Inferior parietal cortex (tissue), 1 donor: Measurements from ENCODE around the gene TMEM14B.
A peak's percentile ranks its signal among the peaks of the same experiment; 100 is the strongest.
"Not testable (repeated sequence)": the region's sequence is repeated elsewhere in the genome, so short reads cannot be mapped to it uniquely, and the experiment has no call there.

Experiments used
- DNase-seq: peaks from one replicate; pipeline ENCODE4 v3.0.0-alpha.2; 2016; ENCODE audit errors: extremely low spot score

Gene TMEM14B

DNA sequence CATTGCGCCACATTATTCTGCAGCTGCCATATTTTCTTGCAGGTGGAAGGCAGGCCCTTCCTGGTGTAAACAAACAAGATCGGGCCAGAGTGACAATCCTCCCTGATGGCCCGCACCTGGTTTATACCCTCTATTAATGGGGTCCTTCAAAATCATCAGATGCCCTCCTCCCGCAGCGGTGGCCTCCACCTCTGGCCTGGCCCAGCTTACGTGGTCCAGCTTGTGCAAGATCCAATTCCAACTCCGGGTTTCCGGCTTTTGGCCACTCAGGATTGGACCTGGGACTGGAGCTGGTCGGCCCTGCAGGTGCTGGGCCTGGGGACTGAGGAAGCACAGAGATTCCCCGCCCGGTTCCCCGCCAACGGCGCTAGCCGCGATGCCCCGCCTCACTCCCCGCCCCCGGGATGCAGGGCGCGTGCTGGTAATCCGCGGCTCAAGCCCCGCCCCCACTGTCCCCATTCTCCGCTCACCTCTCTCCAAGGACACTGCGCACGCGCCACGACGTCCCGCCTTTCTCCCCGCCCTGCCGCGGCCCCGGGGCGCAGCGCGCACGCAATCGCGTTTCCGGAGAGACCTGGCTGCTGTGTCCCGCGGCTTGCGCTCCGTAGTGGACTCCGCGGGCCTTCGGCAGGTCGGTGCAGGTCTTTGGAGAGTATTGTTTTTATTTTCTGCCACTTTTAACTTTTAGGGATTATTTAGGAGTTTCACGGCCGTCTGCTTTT lies at the start of gene TMEM14B:
TSS of gene TMEM14B (plus strand) at position 555 of the 722 bp plus-strand sequence. CDS start 1,441 bp downstream, outside the sequence.
- peak; percentile 95 for DNase-seq

DNA sequence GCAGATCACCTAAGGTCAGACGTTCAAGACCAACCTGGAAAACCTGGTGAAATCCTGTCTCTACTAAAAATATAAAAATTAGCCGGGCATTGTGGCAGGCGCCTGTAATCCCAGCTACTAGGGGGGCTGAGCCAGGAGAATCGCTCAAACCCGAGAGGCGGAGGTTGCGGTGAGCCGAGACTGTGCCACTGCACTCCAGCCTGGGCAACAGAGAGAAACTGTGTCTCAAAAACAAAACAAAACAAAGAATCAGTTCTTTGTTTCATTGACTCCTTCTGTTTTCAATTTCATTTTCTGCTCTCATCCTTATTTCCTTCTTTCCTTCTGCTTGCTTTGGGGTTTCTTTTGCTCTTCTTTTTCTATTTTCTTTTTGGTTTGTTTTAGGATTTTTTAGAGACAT lies 33.6 kb upstream of the TMEM14B start:
- no peak for DNase-seq

DNA sequence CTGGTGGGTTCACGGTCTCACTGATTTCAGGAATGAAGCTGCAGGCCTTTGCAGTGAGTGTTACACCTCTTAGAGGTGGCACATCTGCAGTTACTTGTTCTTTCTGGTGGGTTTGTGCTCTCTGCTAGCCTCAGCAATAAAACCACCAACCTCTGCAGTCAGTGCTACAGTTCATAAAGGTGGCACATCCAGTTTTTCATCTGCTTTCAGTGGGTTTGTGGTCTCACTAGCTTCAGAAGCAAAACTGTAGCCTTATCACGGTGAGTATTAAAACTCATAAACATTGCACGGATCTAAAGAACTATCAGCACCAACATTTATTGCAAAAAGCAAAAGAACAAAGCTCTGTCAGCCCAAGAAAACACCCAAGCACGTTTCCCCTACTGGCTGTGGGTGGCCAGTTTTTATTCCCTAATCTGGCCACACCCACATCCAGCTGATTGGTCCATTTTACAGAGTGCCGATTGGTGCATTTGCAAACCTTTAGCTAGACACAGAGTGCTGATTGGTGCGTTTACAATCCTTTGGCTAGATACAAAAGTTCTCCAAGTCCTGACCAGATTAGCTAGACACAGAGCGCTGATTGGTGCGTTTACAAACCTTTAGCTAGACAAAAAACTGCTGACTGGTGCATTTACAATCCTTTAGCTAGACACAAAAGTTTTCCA lies 28.2 kb upstream of the TMEM14B start:
- DNase-seq: no peak

DNA sequence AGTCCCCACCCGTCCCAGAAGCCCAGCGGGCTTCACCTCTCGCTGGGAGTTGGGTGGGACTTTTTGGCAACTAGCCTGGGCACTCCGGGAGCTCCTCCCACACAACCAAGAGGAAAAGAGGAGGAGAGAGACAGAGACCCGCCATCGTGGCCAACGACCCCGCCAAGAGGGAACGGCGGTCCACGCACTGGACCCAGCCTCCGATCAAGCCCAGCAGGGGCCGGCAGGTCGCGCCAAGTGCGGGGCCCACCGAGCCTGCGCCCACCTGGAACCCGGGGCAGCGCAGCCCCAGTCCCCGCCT lies 27.7 kb upstream of the TMEM14B start:
- no peak for DNase-seq

DNA sequence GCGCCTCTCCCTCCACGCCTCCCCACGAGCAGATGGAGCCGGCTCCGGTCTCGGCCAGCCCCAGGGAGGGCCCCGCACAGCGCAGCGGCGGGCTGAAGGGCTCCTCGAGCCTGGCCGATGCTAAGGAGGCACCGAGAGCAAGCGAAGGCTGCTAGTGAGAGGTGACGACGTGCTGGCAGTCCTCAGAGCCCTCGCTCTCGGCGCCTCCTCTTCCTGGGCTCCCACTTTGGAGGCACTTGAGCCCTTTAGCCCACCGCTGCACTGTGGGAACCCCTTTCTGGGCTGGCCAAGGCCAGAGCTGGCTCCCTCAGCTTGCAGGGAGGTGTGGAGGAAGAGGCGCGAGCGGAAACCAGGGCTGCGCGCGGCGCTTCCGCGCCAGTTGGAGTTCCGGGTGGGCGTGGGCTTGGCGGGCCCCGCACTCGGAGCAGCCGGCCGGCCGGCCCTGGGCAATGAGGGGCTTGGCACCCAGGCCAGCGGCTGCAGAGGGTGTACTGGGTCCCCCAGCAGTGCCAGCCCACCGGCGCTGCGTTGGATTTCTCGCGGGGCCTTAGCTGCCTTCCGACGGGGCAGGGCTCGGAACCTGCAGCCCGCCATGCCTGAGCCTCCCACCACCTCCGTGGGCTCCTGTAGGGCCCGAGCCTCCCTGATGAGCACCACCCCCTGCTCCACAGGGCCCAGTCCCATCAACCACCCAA lies 27.2 kb upstream of the TMEM14B start:
- no peak for DNase-seq

GRCh38 chr6:10720960-10721849 lies 26.4 kb upstream of the TMEM14B start:
- not testable (repeated sequence) for DNase-seq

DNA sequence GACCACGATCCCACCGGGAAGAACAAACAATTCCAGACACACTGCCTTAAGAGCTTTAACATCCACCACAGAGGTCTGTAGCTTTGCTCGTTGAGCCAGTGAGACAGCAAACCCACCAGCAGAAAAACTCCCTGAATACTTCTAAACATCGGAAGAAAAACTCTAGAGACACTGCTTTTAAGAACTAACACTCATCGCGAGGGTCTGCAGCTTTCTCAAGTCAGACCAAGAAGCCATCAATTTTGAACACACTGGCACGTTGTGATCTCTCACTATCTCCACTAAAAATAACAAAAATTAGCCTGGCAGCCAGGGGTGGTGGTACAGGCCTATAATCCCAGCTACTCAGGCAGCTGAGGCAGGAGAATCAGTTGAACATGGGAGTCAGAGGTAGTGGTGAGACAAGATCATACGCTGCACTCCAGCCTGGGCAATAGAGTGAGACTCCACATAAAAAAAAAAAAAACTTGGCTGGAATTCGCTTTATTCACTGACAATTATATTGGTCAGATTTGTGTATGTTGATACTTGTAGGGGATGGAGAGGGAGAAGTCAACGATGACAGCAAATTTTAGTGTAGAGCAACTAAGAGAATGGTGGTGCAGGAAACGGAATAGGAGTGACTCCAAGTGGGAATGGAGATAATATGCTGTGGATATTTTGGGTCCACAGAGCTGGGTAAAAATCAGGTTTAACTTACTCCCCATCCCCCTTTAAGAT lies 25.6 kb upstream of the TMEM14B start:
- no peak for DNase-seq

- no peak for DNase-seq
Measured at GRCh38 chr6:10722570-10722819, 25.1 kb upstream of the TMEM14B start.

DNA sequence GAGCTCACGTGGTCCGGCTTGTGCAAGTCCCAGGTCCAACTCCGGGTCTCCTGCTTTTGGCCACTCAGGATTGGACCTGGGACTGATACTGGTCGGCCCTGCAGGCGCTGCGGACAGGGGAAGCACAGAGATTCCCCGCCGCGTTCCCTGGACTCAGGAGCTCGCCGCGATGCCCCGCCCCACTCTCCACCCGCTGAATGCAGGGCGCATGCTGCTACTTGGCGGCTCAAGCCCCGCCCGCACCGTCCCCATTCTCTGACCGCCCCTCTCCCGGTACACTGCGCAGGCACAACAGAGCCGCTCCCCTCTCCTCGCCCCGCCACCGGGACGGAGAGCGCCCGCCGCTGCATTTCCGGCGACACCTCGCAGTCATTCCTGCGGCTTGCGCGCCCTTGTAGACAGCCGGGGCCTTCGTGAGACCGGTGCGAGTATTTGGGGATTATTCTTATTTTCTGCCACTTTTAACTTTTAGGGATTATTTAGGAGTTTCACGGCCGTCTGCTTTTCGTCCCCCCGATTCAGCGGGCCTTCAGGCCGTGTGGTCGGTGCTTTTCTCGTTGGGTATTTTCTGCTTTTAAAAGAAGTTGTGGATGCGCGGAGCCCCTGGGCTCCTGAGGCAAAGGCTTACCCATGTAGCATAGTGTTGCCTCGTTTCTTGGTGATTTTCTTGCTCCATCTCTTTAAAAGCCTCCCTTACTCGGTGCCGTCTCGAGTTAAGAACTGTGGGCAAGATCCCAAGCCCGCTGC lies 24.6 kb upstream of the TMEM14B start, which contains the start of gene TMEM14C:
TSS of gene TMEM14C (plus strand) at position 251 of the 747 bp plus-strand sequence. CDS start 1,544 bp downstream, outside the sequence.
- peak; percentile 93 for DNase-seq

DNA sequence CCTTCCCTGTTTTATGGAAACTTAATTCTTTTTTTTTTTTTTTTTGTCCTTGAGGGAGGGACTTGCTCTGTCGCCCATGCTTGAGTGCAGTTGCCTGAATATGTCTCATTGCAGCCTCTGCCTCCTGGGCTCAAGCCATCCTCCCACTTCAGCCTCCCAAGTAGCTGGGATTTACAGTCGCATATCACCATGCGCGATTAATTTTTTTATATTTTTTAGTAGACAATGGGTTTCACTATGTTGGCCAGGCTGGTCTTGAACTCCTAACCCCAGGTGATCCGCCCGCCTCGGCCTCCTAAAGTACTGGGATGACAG lies 24.1 kb upstream of the TMEM14B start:
- no peak for DNase-seq

- DNase-seq: no peak
Measured at GRCh38 chr6:10725044-10725443, 22.6 kb upstream of the TMEM14B start.

DNA sequence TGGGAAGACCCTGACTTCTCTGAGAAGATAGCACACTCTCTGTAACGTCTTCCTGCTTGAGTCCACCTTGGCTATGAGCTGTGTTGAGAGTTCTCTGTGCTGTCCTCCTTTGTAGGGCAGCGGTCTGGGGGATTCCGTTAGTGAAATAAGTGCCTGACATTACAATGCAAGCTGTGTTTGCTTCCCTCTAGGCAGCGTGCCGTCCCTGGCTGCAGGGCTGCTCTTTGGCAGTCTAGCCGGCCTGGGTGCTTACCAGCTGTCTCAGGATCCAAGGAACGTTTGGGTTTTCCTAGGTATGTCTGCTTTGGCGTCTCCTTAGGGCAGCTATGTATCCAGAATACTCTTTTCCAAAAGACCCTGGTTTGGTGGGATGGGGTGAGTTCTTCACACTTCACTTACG lies 21.9 kb upstream of the TMEM14B start:
- no peak for DNase-seq

DNA sequence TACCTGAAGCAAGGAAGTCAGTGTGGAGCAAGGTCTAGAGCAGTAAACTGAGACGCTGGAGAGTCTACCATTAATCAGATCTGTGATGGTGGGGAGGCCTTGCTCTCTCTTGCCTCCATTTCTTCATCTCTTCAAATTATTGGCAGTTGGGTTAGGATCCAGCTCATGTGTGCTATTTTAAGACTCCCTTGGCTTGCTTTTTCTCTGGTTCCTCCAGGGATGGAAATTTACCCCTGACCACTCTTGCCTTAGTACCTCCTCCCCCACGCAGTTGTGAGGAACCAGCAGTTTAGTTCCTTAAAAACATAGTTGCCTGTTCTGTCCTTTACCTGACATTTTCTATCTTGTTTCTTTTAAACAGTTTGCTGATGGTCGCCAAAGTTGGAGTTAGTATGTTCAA lies 17.4 kb upstream of the TMEM14B start:
- DNase-seq: no peak

- no peak for DNase-seq
Measured at GRCh38 chr6:10733151-10733715, 14.4 kb upstream of the TMEM14B start.

DNA sequence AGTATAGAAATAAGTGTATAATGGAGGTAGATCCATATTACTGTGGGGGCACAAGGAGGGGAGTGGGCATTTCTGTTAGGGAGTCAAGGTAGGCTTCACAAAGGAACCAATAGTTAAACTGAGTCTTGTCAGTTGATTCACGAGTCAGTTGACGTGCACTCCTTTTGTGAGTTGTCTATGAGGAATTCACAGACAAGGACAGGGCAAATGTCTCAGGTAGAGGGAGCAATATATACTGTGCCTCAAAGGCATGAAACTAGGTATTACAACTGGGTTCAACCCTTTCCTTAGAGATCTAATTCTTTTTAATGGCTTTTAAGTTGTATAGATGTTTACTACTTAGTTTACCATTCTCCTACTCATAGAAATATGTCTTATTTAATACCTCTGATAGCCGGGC lies 13.7 kb upstream of the TMEM14B start:
- DNase-seq: no peak

DNA sequence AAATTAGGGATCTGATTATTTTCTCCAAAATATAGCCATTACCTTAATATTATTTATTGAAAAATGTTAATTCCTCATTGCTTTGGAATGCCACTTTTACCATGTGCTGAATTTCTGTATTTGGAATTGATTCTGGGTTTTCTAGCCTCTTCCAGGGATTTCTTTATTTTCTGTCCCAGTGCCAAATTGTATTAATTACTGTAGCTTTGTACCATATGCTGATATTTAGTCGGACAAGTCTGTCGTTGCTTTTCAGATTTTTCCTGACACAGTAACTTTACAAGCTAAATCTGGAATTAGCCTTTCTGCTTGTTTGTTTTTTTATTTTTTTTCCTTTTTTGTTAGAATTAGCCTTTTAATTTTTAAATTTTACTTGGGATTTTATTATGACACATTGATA lies 10.9 kb upstream of the TMEM14B start:
- DNase-seq: no peak

GRCh38 chr6:10740061-10740460 lies 7.5 kb upstream of the TMEM14B start:
- no peak for DNase-seq

DNA sequence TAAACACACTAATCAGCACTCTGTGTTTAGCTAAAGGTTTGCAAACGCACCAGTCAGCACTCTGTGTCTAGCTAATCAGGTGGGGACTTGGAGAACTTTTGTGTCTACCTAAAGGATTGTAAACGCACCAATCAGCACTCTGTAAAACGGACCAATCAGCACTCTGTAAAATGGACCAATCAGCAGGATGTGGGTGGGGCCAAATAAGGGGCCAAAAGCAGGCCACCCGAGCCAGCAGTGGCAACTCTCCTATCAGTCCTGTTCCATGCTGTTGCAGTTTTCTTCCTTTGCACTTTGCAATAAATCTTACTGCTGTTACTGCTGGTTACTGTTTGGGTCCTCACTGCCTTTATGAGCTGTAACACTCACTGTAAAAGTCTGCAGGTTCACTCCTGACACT lies 6.0 kb upstream of the TMEM14B start:
- DNase-seq: not testable (repeated sequence)

- DNase-seq: no peak
Measured at GRCh38 chr6:10742251-10742650, 5.4 kb upstream of the TMEM14B start.

- DNase-seq: no peak
Measured at GRCh38 chr6:10743515-10743914, 4.1 kb upstream of the TMEM14B start.

GRCh38 chr6:10745116-10745515 lies 2.5 kb upstream of the TMEM14B start:
- no peak for DNase-seq
